H9 (cell line): ENCODE data around the gene NDUFS3. TPM values are rescaled to one million over a fixed set of nuclear protein-coding genes. Genes with fewer than 3 reads are reported as not detected.

Experiments
- DNase-seq: peaks from one replicate; pipeline ENCODE4 v3.0.0-alpha.2; 2017
- H2AFZ ChIP-seq: one replicate; pipeline ENCODE4 v1.6.1; 2013; ENCODE audit warnings: mild to moderate bottlenecking, low read length, control low read depth, moderate library complexity
- H2AK5ac ChIP-seq: 2 replicates; pipeline ENCODE4 v1.6.1; 2013; ENCODE audit warnings: low read length, control low read depth, mixed read lengths; ENCODE audit not compliant: insufficient read length
- H2BK120ac ChIP-seq: one replicate; pipeline ENCODE4 v1.6.1; 2013; ENCODE audit warnings: low read depth, mild to moderate bottlenecking, low read length, control low read depth, inconsistent platforms; ENCODE audit not compliant: poor library complexity, severe bottlenecking
- H2BK12ac ChIP-seq: 2 replicates; pipeline ENCODE4 v1.6.1; 2013; ENCODE audit warnings: low read length, control low read depth, mixed read lengths, low read depth; ENCODE audit not compliant: insufficient read length
- H2BK15ac ChIP-seq: 2 replicates; pipeline ENCODE4 v1.6.1; 2013; ENCODE audit warnings: low read depth, low read length, control low read depth
- H2BK20ac ChIP-seq: one replicate; pipeline ENCODE4 v1.6.1; 2013; ENCODE audit warnings: low read depth, mild to moderate bottlenecking, low read length, control low read depth, inconsistent platforms; ENCODE audit not compliant: poor library complexity, severe bottlenecking
- H2BK5ac ChIP-seq: 2 replicates; pipeline ENCODE4 v1.6.1; 2013; ENCODE audit warnings: low read length, control low read depth, mixed read lengths; ENCODE audit not compliant: insufficient read length
- H3K14ac ChIP-seq: 2 replicates; pipeline ENCODE4 v1.6.1; 2013; ENCODE audit warnings: low read length, control low read depth; ENCODE audit not compliant: insufficient read depth
- H3K18ac ChIP-seq: 2 replicates; pipeline ENCODE4 v1.6.1; 2013; ENCODE audit warnings: low read depth, mild to moderate bottlenecking, mixed read lengths, low read length, control low read depth; ENCODE audit not compliant: insufficient read length
- H3K23ac ChIP-seq: 2 replicates; pipeline ENCODE4 v1.6.1; 2013; ENCODE audit warnings: low read length, control low read depth, mixed read lengths, low read depth; ENCODE audit not compliant: insufficient read length
- H3K23me2 ChIP-seq: 2 replicates; pipeline ENCODE4 v1.6.1; 2013; ENCODE audit warnings: low read depth, mild to moderate bottlenecking, mixed read lengths, low read length, control low read depth; ENCODE audit not compliant: insufficient read length, poor library complexity, severe bottlenecking
- H3K27ac ChIP-seq: 2 replicates; pipeline ENCODE4 v1.5.1; 2013; ENCODE audit warnings: low read length, control low read depth, mixed read lengths, low read depth; ENCODE audit not compliant: insufficient read length
- H3K27me3 ChIP-seq: 2 replicates; pipeline ENCODE4 v1.6.1; 2013; ENCODE audit warnings: low read length, control low read depth, inconsistent platforms; ENCODE audit not compliant: insufficient read depth
- H3K4ac ChIP-seq: 2 replicates; pipeline ENCODE4 v1.6.1; 2013; ENCODE audit warnings: low read depth, mild to moderate bottlenecking, control low read depth, inconsistent platforms, low read length, moderate library complexity
- H3K4me1 ChIP-seq: 2 replicates; pipeline ENCODE4 v1.6.1; 2013; ENCODE audit warnings: low read length, control low read depth, inconsistent platforms; ENCODE audit not compliant: insufficient read depth
- H3K4me2 ChIP-seq: 2 replicates; pipeline ENCODE4 v1.6.1; 2013; ENCODE audit warnings: low read length, control low read depth, mixed read lengths; ENCODE audit not compliant: insufficient read length, insufficient read depth
- H3K56ac ChIP-seq: 2 replicates; pipeline ENCODE4 v1.6.1; 2013; ENCODE audit warnings: low read depth, mild to moderate bottlenecking, mixed read lengths, low read length, control low read depth; ENCODE audit not compliant: insufficient read length
- H3K79me1 ChIP-seq: 2 replicates; pipeline ENCODE4 v1.6.1; 2013; ENCODE audit warnings: low read depth, mild to moderate bottlenecking, moderate library complexity, low read length, control low read depth, inconsistent platforms; ENCODE audit not compliant: insufficient read depth, poor library complexity, severe bottlenecking
- H3K79me2 ChIP-seq: 2 replicates; pipeline ENCODE4 v1.6.1; 2013; ENCODE audit warnings: low read length, control low read depth, inconsistent platforms; ENCODE audit not compliant: insufficient read depth
- H3K9ac ChIP-seq: 2 replicates; pipeline ENCODE4 v1.6.1; 2013; ENCODE audit warnings: low read length, control low read depth, mixed read lengths; ENCODE audit not compliant: insufficient read length; ENCODE audit errors: extremely low read depth
- H3K9me3 ChIP-seq: one replicate; pipeline ENCODE4 v1.6.1; 2013; ENCODE audit warnings: low read depth, low read length, inconsistent platforms; ENCODE audit not compliant: control insufficient read depth
- H3T11ph ChIP-seq: one replicate; pipeline ENCODE4 v1.6.1; 2013; ENCODE audit warnings: mild to moderate bottlenecking, low read length, control low read depth, inconsistent platforms
- H4K20me1 ChIP-seq: one replicate; pipeline ENCODE4 v1.6.1; 2013; ENCODE audit not compliant: control insufficient read depth, insufficient read length, insufficient read depth
- H4K5ac ChIP-seq: 2 replicates; pipeline ENCODE4 v1.6.1; 2013; ENCODE audit warnings: low read depth, mild to moderate bottlenecking, mixed read lengths, low read length, control low read depth; ENCODE audit not compliant: insufficient read length
- H4K8ac ChIP-seq: replicated peaks from 2 replicates; pipeline ENCODE4 v1.6.1; 2013; ENCODE audit warnings: low read length, control low read depth, mixed read lengths, low read depth; ENCODE audit not compliant: insufficient read length
- H4K91ac ChIP-seq: 2 replicates; pipeline ENCODE4 v1.6.1; 2013; ENCODE audit warnings: low read depth, mild to moderate bottlenecking, moderate library complexity, mixed read lengths, low read length, control low read depth; ENCODE audit not compliant: insufficient read length
- H3K27ac Mint-ChIP-seq, 3 experiments: 2 replicates in 2 of 3; 3 replicates in 1 of 3; pipeline ENCODE4 v1.8.0; 2020 to 2021; ENCODE audit warnings: mixed read lengths in 3 of 3, mild to moderate bottlenecking in 1 of 3, moderate library complexity in 1 of 3
- H3K27me3 Mint-ChIP-seq: 2 replicates; pipeline ENCODE4 v1.8.0; 2021; ENCODE audit warnings: low read depth, mild to moderate bottlenecking, moderate library complexity, mixed read lengths
- H3K36me3 Mint-ChIP-seq, 3 experiments: 2 replicates in 2 of 3; 3 replicates in 1 of 3; pipeline ENCODE4 v1.8.0; 2020 to 2021; ENCODE audit warnings: low read depth in 3 of 3, mixed read lengths in 3 of 3; ENCODE audit not compliant: insufficient read depth in 1 of 3
- H3K4me1 Mint-ChIP-seq, 2 experiments: 2 replicates each; pipeline ENCODE4 v1.8.0; 2020; ENCODE audit warnings: mixed read lengths in 2 of 2
- H3K4me3 Mint-ChIP-seq, 2 experiments: 2 replicates in 1 of 2; 3 replicates in 1 of 2; pipeline ENCODE4 v1.8.0; 2020 to 2021; ENCODE audit warnings: mild to moderate bottlenecking in 2 of 2, mixed read lengths in 2 of 2, moderate library complexity in 1 of 2
- H3K9me3 Mint-ChIP-seq, 2 experiments: 2 replicates in 1 of 2; 3 replicates in 1 of 2; pipeline ENCODE4 v1.8.0; 2020; ENCODE audit warnings: mild to moderate bottlenecking in 2 of 2, mixed read lengths in 2 of 2, moderate library complexity in 1 of 2
- CTCF ChIP-seq: fragments of 200-600 bp; sonication (generic); conservative IDR thresholded peaks from 3 replicates; pipeline ENCODE4 v1.8.0; 2021; ENCODE audit warnings: antibody characterized with exemption, mild to moderate bottlenecking
- WGBS: extraction: QIAGEN DNeasy Blood & Tissue Kit; methylation state at CpG from one replicate; pipeline ENCODE4 v1.1.7; 2013; ENCODE audit warnings: missing lambda C conversion rate, low lambda C conversion rate, mixed read lengths; ENCODE audit not compliant: insufficient read length; ENCODE audit errors: extremely low coverage; 5-methylcytosine and 5-hydroxymethylcytosine counted together
- total RNA-seq: library from RNA; stranded (reverse); gene quantifications from 2 replicates; pipeline ENCODE4 v1.2.1, GENCODE V29; 2021

NDUFS3 gene
- total RNA-seq, 1 experiment from 2014 or later, result 144 TPM

GRCh38 chr11:47609675-47610074 lies 30.8 kb downstream of the NDUFS3 start:
- Histone ChIP-seq H3K18ac (no peak overlapping the region), H3K56ac (no peak overlapping the region), H2BK120ac (no peak overlapping the region), H3K23me2 (no peaks in the 10 kb centered on the region), H2AK5ac (no peak overlapping the region), H3T11ph (no peak overlapping the region), H4K20me1 (no peaks in the 10 kb centered on the region), H2BK12ac (no peak overlapping the region), H3K27me3 (no peaks in the 10 kb centered on the region), H3K14ac (no peak overlapping the region), H3K4ac (no peak overlapping the region), H3K4me2 (no peak overlapping the region), H2BK15ac (no peak overlapping the region), H4K8ac (no peak overlapping the region), H3K23ac (no peak overlapping the region), H3K79me2 (no peaks in the 10 kb centered on the region), H3K79me1 (no peaks in the 10 kb centered on the region), H4K5ac (no peak overlapping the region), H2BK20ac (no peak overlapping the region), H2BK5ac (no peak overlapping the region), H3K4me1 (no peaks in the 10 kb centered on the region), H3K9me3 (no peaks in the 10 kb centered on the region), H3K27ac (no peak overlapping the region), H2AFZ (no peak overlapping the region), H3K9ac (no peak overlapping the region), H4K91ac (no peak overlapping the region)
- peaks cover 0 to 4% (median 2%) of the 10 kb centered on the region in 3 experiments; a peak in 2 of 7 replicates for H3K36me3 Mint-ChIP-seq
- no peak overlapping the region for H3K27ac Mint-ChIP-seq
- no peaks in the 10 kb centered on the region for H3K27me3 Mint-ChIP-seq
- no peak overlapping the region for H3K4me3 Mint-ChIP-seq
- H3K9me3 Mint-ChIP-seq, result no peaks in the 10 kb centered on the region
- no CpG with 5 or more reads among the region's 3 CpGs for WGBS
- no peaks in the 10 kb centered on the region for H3K4me1 Mint-ChIP-seq
- no peak for DNase-seq
- TF ChIP-seq CTCF, result no peak
